ENCODE measurements around the gene LIN54. TPM values are rescaled to one million over a fixed set of nuclear protein-coding genes. Genes with fewer than 3 reads are reported as not detected.
"Not testable (repeated sequence)": the region's sequence is repeated elsewhere in the genome, so short reads cannot be mapped to it uniquely, and the experiment has no call there.

Gene LIN54
- 28.0 and 30.6 TPM in 2 replicates for total RNA-seq

- Mint-ChIP-seq H3K27ac (peak within 1 kb of the TSS; percentile 98), H3K4me3 (ENCODE audit: low read depth) (peak within 1 kb of the TSS; percentile 87), H3K9me3 (no peaks in the 10 kb centered on the region), H3K36me3 (ENCODE audit: low read depth) (peaks cover 3% of the 10 kb centered on the region), H3K4me1 (ENCODE audit: low read depth) (peaks cover 44% of the 10 kb centered on the region), H3K27me3 (ENCODE audit: low read depth) (no peaks in the 10 kb centered on the region)
- peak; percentile 84 for DNase-seq (ENCODE audit: low spot score)
- intact Hi-C loops (cut with micrococcal nuclease): loop anchor here (1.0 to 5.0 kb wide), 5 partner anchors 22 to 578 kb away; partner anchors contain the start of genes ENOPH1, HELQ, HNRNPDL and SEC31A
Measured at GRCh38 chr4:83010522-83011318, at the start of gene LIN54. LIN54 (minus strand) TSS chr4:83010823; CDS start chr4:82984844, 25,979 bp downstream.

GRCh38 chr4:83054928-83055327 is 44.3 kb upstream of the LIN54 start:
- DNase-seq (ENCODE audit: low spot score): no peak
- intact Hi-C loops (cut with micrococcal nuclease): loop anchor here (1.0 kb wide), 1 partner anchor 205 kb away; no protein-coding TSS in a partner anchor
- no peak overlapping the region for H3K4me3 Mint-ChIP-seq (ENCODE audit: low read depth)
- H3K9me3 Mint-ChIP-seq: no peaks in the 10 kb centered on the region
- H3K27ac Mint-ChIP-seq: no peak overlapping the region
- peaks cover 42% of the 10 kb centered on the region for H3K36me3 Mint-ChIP-seq (ENCODE audit: low read depth)
- no peaks in the 10 kb centered on the region for H3K27me3 Mint-ChIP-seq (ENCODE audit: low read depth)
- H3K4me1 Mint-ChIP-seq (ENCODE audit: low read depth): no peaks in the 10 kb centered on the region

- DNase-seq (ENCODE audit: low spot score); intact Hi-C loops (cut with micrococcal nuclease); H3K4me3 Mint-ChIP-seq (ENCODE audit: low read depth); H3K9me3 Mint-ChIP-seq; H3K27ac Mint-ChIP-seq; H3K27me3 Mint-ChIP-seq (ENCODE audit: low read depth); H3K4me1 Mint-ChIP-seq (ENCODE audit: low read depth): not testable (repeated sequence)
- peaks cover 34% of the 10 kb centered on the region for H3K36me3 Mint-ChIP-seq (ENCODE audit: low read depth)
Measured at GRCh38 chr4:83048781-83049180, 38.2 kb upstream of the LIN54 start.

- no peaks in the 10 kb centered on the region for H3K27me3 Mint-ChIP-seq (ENCODE audit: low read depth)
- H3K4me1 Mint-ChIP-seq (ENCODE audit: low read depth): peaks cover 6% of the 10 kb centered on the region
- intact Hi-C loops (cut with micrococcal nuclease): no loop called here
- no peak overlapping the region for H3K4me3 Mint-ChIP-seq (ENCODE audit: low read depth)
- DNase-seq (ENCODE audit: low spot score): no peak
- H3K27ac Mint-ChIP-seq: no peak overlapping the region
- no peaks in the 10 kb centered on the region for H3K9me3 Mint-ChIP-seq
- H3K36me3 Mint-ChIP-seq (ENCODE audit: low read depth): peaks cover 26% of the 10 kb centered on the region
Measured at GRCh38 chr4:83046693-83047473, 36.3 kb upstream of the LIN54 start.

GRCh38 chr4:83043801-83044407 is 33.3 kb upstream of the LIN54 start:
- no peaks in the 10 kb centered on the region for H3K9me3 Mint-ChIP-seq
- no peak for DNase-seq (ENCODE audit: low spot score)

GRCh38 chr4:83043157-83043556 is 32.5 kb upstream of the LIN54 start:
- H3K27me3 Mint-ChIP-seq (ENCODE audit: low read depth); H3K27ac Mint-ChIP-seq; H3K9me3 Mint-ChIP-seq; H3K4me3 Mint-ChIP-seq (ENCODE audit: low read depth); DNase-seq (ENCODE audit: low spot score); intact Hi-C loops (cut with micrococcal nuclease): not testable (repeated sequence)
- Mint-ChIP-seq H3K4me1 (ENCODE audit: low read depth) (peaks cover 12% of the 10 kb centered on the region), H3K36me3 (ENCODE audit: low read depth) (peaks cover 11% of the 10 kb centered on the region)

More at GRCh38 chr4:83043801-83044407, 33.3 kb upstream of the LIN54 start:
- peaks cover 9% of the 10 kb centered on the region for H3K4me1 Mint-ChIP-seq (ENCODE audit: low read depth)
- H3K27ac Mint-ChIP-seq: no peak overlapping the region
- no peak overlapping the region for H3K4me3 Mint-ChIP-seq (ENCODE audit: low read depth)
- no peaks in the 10 kb centered on the region for H3K27me3 Mint-ChIP-seq (ENCODE audit: low read depth)
- H3K36me3 Mint-ChIP-seq (ENCODE audit: low read depth): peaks cover 11% of the 10 kb centered on the region
- intact Hi-C loops (cut with micrococcal nuclease): no loop called here

GRCh38 chr4:83040269-83040668 is 29.6 kb upstream of the LIN54 start:
- intact Hi-C loops (cut with micrococcal nuclease): no loop called here
- Mint-ChIP-seq H3K36me3 (ENCODE audit: low read depth) (peaks cover 11% of the 10 kb centered on the region), H3K4me1 (ENCODE audit: low read depth) (peaks cover 25% of the 10 kb centered on the region), H3K4me3 (ENCODE audit: low read depth) (no peak overlapping the region), H3K27ac (no peak overlapping the region), H3K27me3 (ENCODE audit: low read depth) (no peaks in the 10 kb centered on the region), H3K9me3 (no peaks in the 10 kb centered on the region)
- no peak for DNase-seq (ENCODE audit: low spot score)

- H3K4me1 Mint-ChIP-seq (ENCODE audit: low read depth): peaks cover 20% of the 10 kb centered on the region
- intact Hi-C loops (cut with micrococcal nuclease): no loop called here
- peak overlapping the region; percentile 6 for H3K4me3 Mint-ChIP-seq (ENCODE audit: low read depth)
Measured at GRCh38 chr4:83036991-83037665, 26.5 kb upstream of the LIN54 start.

GRCh38 chr4:83034630-83035494 is 24.2 kb upstream of the LIN54 start, which contains the start of gene COPS4:
COPS4 (plus strand) TSS chr4:83035183; CDS start chr4:83035225, 42 bp downstream.
- Mint-ChIP-seq H3K36me3 (ENCODE audit: low read depth) (peaks cover under 1% of the 10 kb centered on the region), H3K4me1 (ENCODE audit: low read depth) (peaks cover 18% of the 10 kb centered on the region), H3K27me3 (ENCODE audit: low read depth) (peaks cover 4% of the 10 kb centered on the region), H3K4me3 (ENCODE audit: low read depth) (peak within 1 kb of the TSS; percentile 98), H3K9me3 (no peaks in the 10 kb centered on the region), H3K27ac (peak within 1 kb of the TSS; percentile 100)
- DNase-seq (ENCODE audit: low spot score): peak; percentile 96
- intact Hi-C loops (cut with micrococcal nuclease): loop anchor here (1.0 kb wide), 8 partner anchors 22 to 605 kb away; partner anchors contain the start of genes COQ2, ENOPH1, HELQ and HNRNPDL

More at GRCh38 chr4:83036991-83037665, 26.5 kb upstream of the LIN54 start:
- Mint-ChIP-seq H3K9me3 (no peaks in the 10 kb centered on the region), H3K27me3 (ENCODE audit: low read depth) (no peaks in the 10 kb centered on the region), H3K27ac (no peak overlapping the region), H3K36me3 (ENCODE audit: low read depth) (peaks cover 10% of the 10 kb centered on the region)
- no peak for DNase-seq (ENCODE audit: low spot score)

- intact Hi-C loops (cut with micrococcal nuclease): no loop called here
- H3K9me3 Mint-ChIP-seq: peaks cover 18% of the 10 kb centered on the region
- H3K36me3 Mint-ChIP-seq (ENCODE audit: low read depth): no peaks in the 10 kb centered on the region
- no peak for DNase-seq (ENCODE audit: low spot score)
- peaks cover 17% of the 10 kb centered on the region for H3K27me3 Mint-ChIP-seq (ENCODE audit: low read depth)
- peaks cover 2% of the 10 kb centered on the region for H3K4me1 Mint-ChIP-seq (ENCODE audit: low read depth)
- no peak overlapping the region for H3K27ac Mint-ChIP-seq
- H3K4me3 Mint-ChIP-seq (ENCODE audit: low read depth): no peak overlapping the region
Measured at GRCh38 chr4:83029688-83030087, 19.1 kb upstream of the LIN54 start.

GRCh38 chr4:83028976-83029375 is 18.4 kb upstream of the LIN54 start:
- peaks cover 18% of the 10 kb centered on the region for H3K9me3 Mint-ChIP-seq
- peaks cover 2% of the 10 kb centered on the region for H3K4me1 Mint-ChIP-seq (ENCODE audit: low read depth)
- DNase-seq (ENCODE audit: low spot score): no peak
- H3K4me3 Mint-ChIP-seq (ENCODE audit: low read depth): no peak overlapping the region
- H3K36me3 Mint-ChIP-seq (ENCODE audit: low read depth): no peaks in the 10 kb centered on the region
- intact Hi-C loops (cut with micrococcal nuclease): no loop called here
- no peak overlapping the region for H3K27ac Mint-ChIP-seq
- peaks cover 17% of the 10 kb centered on the region for H3K27me3 Mint-ChIP-seq (ENCODE audit: low read depth)
